Stimulated activated CD4-positive, alpha-beta T cell treated with anti-CD3 and anti-CD28 coated beads, Interleukin-4, amount 100 ng/mL, for 4 hours (primary cell): Measurements from ENCODE around the gene TMF1.

Experiments used
- DNase-seq, 2 experiments: peaks; one replicate each; pipeline ENCODE4 v3.0.0-alpha.2; 2020

Gene TMF1

DNA sequence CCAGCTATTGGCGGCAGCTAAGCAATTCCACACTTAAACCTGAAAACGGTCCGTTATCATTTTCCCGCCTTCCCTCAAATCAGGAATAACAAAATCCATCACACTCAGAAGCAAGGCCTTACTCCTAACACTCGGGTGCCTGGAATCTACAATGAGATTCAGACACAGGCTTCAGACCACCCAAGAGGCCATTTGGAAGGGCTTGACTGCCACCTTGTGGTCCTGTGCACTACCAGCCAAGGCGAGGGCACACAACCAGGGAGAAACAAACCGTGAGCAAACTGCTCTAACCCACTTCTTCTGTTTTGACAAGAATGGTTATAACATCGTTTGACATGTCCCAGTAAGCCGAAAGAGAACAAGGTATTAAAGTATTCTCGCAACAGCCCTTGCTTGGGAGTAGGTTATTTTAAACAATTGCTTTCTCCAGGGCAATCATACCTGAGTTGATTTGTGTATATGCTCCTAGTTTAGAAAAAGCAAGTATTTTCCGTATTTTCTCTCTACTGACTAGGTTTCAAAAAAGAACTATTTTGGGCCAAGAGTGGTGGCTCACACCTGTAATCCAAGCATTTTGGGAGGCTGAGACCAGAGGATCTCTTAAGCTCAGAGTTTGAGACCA, 79.7 kb downstream of the TMF1 start:
- DNase-seq = peak; percentile 3 to 7
